HuH-7.5 (cell line): Measurements from ENCODE around the gene FDX1.

Source experiments
- DNase-seq: peaks from one replicate; pipeline ENCODE4 v3.0.0; 2011; ENCODE audit warnings: low spot score

The FDX1 gene

GRCh38 chr11:110509472-110509871 is 79.7 kb downstream of the FDX1 start:
- no peak for DNase-seq

- no peak for DNase-seq
Measured at GRCh38 chr11:110512026-110512425, 82.3 kb downstream of the FDX1 start.

GRCh38 chr11:110513259-110513801 is 83.6 kb downstream of the FDX1 start:
- no peak for DNase-seq

GRCh38 chr11:110513846-110514437 is 84.2 kb downstream of the FDX1 start:
- DNase-seq: no peak
